NCI-H1417 (cell line): ENCODE data around the gene SORCS1.
A peak's percentile ranks its signal among the peaks of the same experiment; 100 is the strongest.

Experiments
- DNase-seq, 3 experiments: peaks; one replicate each; lab custom pipeline; 2025; lab: John Stamatoyannopoulos, UW

SORCS1 gene

GRCh38 chr10:106815427-106816043 lies 349.0 kb downstream of the SORCS1 start:
- no peak for DNase-seq

GRCh38 chr10:106804992-106805582 lies 359.4 kb downstream of the SORCS1 start:
- no peak for DNase-seq

- DNase-seq = no peak
Measured at GRCh38 chr10:106802949-106803348, 361.6 kb downstream of the SORCS1 start.

- no peak for DNase-seq
Measured at GRCh38 chr10:106799776-106800175, 364.7 kb downstream of the SORCS1 start.

- peak in 1 of 3 experiments; percentile 0 for DNase-seq
Measured at GRCh38 chr10:106795619-106796018, 368.9 kb downstream of the SORCS1 start.

GRCh38 chr10:106793617-106794016 lies 370.9 kb downstream of the SORCS1 start:
- no peak for DNase-seq

- no peak for DNase-seq
Measured at GRCh38 chr10:106789623-106790022, 374.9 kb downstream of the SORCS1 start.

GRCh38 chr10:106788982-106789381 lies 375.5 kb downstream of the SORCS1 start:
- no peak for DNase-seq

- no peak for DNase-seq
Measured at GRCh38 chr10:106785528-106785927, 379.0 kb downstream of the SORCS1 start.

GRCh38 chr10:106780632-106781031 lies 383.9 kb downstream of the SORCS1 start:
- DNase-seq = no peak

- no peak for DNase-seq
Measured at GRCh38 chr10:106777841-106778240, 386.7 kb downstream of the SORCS1 start.

GRCh38 chr10:106775127-106775526 lies 389.4 kb downstream of the SORCS1 start:
- DNase-seq = no peak

- no peak for DNase-seq
Measured at GRCh38 chr10:106772957-106773356, 391.5 kb downstream of the SORCS1 start.

- DNase-seq = no peak
Measured at GRCh38 chr10:106771154-106771553, 393.4 kb downstream of the SORCS1 start.

- DNase-seq = no peak
Measured at GRCh38 chr10:106768204-106768603, 396.3 kb downstream of the SORCS1 start.

GRCh38 chr10:106765928-106766327 lies 398.6 kb downstream of the SORCS1 start:
- no peak for DNase-seq

GRCh38 chr10:106765241-106765754 lies 399.2 kb downstream of the SORCS1 start:
- DNase-seq = no peak

GRCh38 chr10:106764360-106764759 lies 400.1 kb downstream of the SORCS1 start:
- DNase-seq = no peak

GRCh38 chr10:106761906-106762305 lies 402.6 kb downstream of the SORCS1 start:
- no peak for DNase-seq

- no peak for DNase-seq
Measured at GRCh38 chr10:106757521-106757920, 407.0 kb downstream of the SORCS1 start.

GRCh38 chr10:106751091-106751490 lies 413.4 kb downstream of the SORCS1 start:
- no peak for DNase-seq

GRCh38 chr10:106746868-106747267 lies 417.6 kb downstream of the SORCS1 start:
- DNase-seq = no peak

- no peak for DNase-seq
Measured at GRCh38 chr10:106741006-106741530, 423.4 kb downstream of the SORCS1 start.

GRCh38 chr10:106740071-106740470 lies 424.4 kb downstream of the SORCS1 start:
- no peak for DNase-seq
